ENCODE results near the gene ANXA4. TPM values are rescaled to one million over a fixed set of nuclear protein-coding genes. Genes with fewer than 3 reads are reported as not detected.

The ANXA4 gene
- total RNA-seq, 1 donor from 2014 or later = 250 TPM

DNA sequence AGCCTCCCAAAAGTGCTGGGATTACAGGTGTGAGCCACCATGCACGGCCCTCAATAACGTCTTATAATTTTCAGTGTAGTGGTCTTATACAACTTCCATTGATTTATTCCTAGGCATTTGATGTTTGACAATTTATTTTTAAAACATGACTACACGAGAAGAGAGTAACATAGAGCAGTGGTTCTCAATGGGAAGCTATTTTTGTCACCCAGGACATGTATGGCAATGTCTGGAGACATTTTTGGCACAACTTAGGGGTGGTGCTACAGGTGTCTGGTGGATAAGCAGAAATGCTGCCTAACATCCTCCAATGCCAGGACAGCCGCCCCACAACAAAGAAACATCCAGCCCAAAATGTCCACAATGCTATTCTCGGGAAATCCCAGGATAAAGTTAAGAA lies 12.7 kb upstream of the ANXA4 start:
- Mint-ChIP-seq H3K27me3 (no peaks in the 10 kb centered on the region), H3K36me3 (ENCODE audit: insufficient read depth) (no peaks in the 10 kb centered on the region), H3K27ac (no peak overlapping the region), H3K4me3 (ENCODE audit: low read depth) (no peak overlapping the region), H3K9me3 (ENCODE audit: low read depth) (no peaks in the 10 kb centered on the region), H3K4me1 (ENCODE audit: low read depth) (peaks cover 30% of the 10 kb centered on the region)
- TF ChIP-seq, protein P1, sequence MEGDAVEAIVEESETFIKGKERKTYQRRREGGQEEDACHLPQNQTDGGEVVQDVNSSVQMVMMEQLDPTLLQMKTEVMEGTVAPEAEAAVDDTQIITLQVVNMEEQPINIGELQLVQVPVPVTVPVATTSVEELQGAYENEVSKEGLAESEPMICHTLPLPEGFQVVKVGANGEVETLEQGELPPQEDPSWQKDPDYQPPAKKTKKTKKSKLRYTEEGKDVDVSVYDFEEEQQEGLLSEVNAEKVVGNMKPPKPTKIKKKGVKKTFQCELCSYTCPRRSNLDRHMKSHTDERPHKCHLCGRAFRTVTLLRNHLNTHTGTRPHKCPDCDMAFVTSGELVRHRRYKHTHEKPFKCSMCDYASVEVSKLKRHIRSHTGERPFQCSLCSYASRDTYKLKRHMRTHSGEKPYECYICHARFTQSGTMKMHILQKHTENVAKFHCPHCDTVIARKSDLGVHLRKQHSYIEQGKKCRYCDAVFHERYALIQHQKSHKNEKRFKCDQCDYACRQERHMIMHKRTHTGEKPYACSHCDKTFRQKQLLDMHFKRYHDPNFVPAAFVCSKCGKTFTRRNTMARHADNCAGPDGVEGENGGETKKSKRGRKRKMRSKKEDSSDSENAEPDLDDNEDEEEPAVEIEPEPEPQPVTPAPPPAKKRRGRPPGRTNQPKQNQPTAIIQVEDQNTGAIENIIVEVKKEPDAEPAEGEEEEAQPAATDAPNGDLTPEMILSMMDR (IDR thresholded peaks at IDR 0.05; ENCODE audit: unreplicated experiment) = no peak
- no peak for DNase-seq (ENCODE audit: low spot score, unreplicated experiment)

- TF ChIP-seq, protein P1 (IDR thresholded peaks at IDR 0.05; ENCODE audit: unreplicated experiment) = no peak
- no peaks in the 10 kb centered on the region for H3K27me3 Mint-ChIP-seq
- H3K9me3 Mint-ChIP-seq (ENCODE audit: low read depth) = no peaks in the 10 kb centered on the region
- H3K4me1 Mint-ChIP-seq (ENCODE audit: low read depth) = peaks cover 31% of the 10 kb centered on the region
- H3K4me3 Mint-ChIP-seq (ENCODE audit: low read depth) = no peak overlapping the region
- H3K36me3 Mint-ChIP-seq (ENCODE audit: insufficient read depth) = no peaks in the 10 kb centered on the region
- DNase-seq (ENCODE audit: low spot score, unreplicated experiment) = no peak
- H3K27ac Mint-ChIP-seq = no peak overlapping the region
Measured at GRCh38 chr2:69729781-69730180, 12.2 kb upstream of the ANXA4 start.

GRCh38 chr2:69731147-69731970 lies 10.6 kb upstream of the ANXA4 start:
- Mint-ChIP-seq H3K4me1 (ENCODE audit: low read depth) (peaks cover 29% of the 10 kb centered on the region), H3K27me3 (no peaks in the 10 kb centered on the region), H3K36me3 (ENCODE audit: insufficient read depth) (no peaks in the 10 kb centered on the region), H3K27ac (no peak overlapping the region), H3K9me3 (ENCODE audit: low read depth) (no peaks in the 10 kb centered on the region), H3K4me3 (ENCODE audit: low read depth) (no peak overlapping the region)
- DNase-seq (ENCODE audit: low spot score, unreplicated experiment) = no peak
- TF ChIP-seq, protein P1 (IDR thresholded peaks at IDR 0.05; ENCODE audit: unreplicated experiment) = no peak

DNA sequence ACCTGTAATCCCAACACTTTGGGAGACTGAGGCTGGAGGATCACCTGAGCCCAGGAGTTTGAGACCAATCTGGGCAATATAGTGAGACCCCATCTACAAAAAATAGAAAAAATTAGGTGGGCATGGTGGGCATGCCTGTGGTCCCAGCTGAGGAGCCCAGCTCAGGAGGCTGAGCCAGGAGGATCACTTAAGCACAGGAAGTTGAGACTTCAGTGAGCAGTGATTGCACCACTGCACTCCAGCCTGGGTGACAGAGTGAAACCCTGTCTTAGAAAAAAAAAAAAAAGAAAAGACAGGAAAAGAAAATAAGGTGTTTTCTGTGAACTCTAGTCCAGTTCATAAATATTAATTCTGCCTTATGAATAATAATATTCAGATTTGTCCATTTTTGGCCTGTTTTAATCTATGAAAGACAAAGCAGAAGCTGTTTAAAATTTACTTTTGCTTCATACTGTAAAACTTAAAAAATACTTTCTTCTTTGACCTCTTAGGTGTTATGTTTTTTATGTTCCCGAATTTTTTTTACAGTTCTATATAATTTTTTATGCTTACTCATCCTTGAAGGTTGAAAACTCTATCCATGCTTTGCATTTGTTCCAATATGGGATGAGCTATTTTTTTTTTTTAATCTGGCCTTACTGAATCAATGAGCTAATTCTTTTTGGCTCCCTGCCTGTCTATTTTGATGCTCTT lies 8.4 kb upstream of the ANXA4 start:
- H3K4me1 Mint-ChIP-seq (ENCODE audit: low read depth) = peaks cover 31% of the 10 kb centered on the region
- H3K27me3 Mint-ChIP-seq = no peaks in the 10 kb centered on the region
- no peak overlapping the region for H3K4me3 Mint-ChIP-seq (ENCODE audit: low read depth)
- TF ChIP-seq, protein P1 (IDR thresholded peaks at IDR 0.05; ENCODE audit: unreplicated experiment) = no peak
- no peak overlapping the region for H3K27ac Mint-ChIP-seq
- peaks cover 5% of the 10 kb centered on the region for H3K9me3 Mint-ChIP-seq (ENCODE audit: low read depth)
- DNase-seq (ENCODE audit: low spot score, unreplicated experiment) = no peak
- H3K36me3 Mint-ChIP-seq (ENCODE audit: insufficient read depth) = peaks cover 1% of the 10 kb centered on the region

DNA sequence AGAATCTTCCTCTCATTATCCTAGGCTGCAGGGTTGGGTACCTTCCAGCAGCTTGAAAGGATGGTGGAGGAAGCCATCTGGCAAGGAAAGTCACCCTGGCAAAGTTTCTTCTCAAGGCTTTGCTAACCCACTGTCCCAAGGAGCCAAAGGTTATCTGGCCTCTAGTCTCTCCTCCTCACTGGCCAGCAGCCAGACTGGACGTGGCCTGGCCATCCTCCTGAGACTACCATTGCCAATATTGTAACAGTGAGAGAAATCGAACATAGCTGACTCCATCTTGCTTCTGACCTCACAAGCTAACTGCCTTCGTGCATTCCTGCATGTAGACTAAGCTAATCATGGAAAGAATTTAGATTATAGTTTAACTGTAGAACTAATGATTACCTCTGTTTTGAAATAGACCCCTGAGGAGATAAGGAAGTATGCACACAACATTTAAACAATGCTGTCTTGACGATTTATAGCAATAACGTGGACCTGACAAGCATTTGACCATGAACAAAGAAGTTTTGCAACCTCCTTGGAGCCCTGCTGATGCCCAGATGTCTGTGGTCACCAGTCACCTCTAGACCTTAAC lies 7.8 kb upstream of the ANXA4 start:
- Mint-ChIP-seq H3K4me3 (ENCODE audit: low read depth) (no peak overlapping the region), H3K4me1 (ENCODE audit: low read depth) (peaks cover 28% of the 10 kb centered on the region), H3K36me3 (ENCODE audit: insufficient read depth) (peaks cover 1% of the 10 kb centered on the region), H3K9me3 (ENCODE audit: low read depth) (peaks cover 5% of the 10 kb centered on the region), H3K27ac (peak overlapping the region; percentile 91), H3K27me3 (no peaks in the 10 kb centered on the region)
- DNase-seq (ENCODE audit: low spot score, unreplicated experiment) = no peak
- TF ChIP-seq, protein P1 (IDR thresholded peaks at IDR 0.05; ENCODE audit: unreplicated experiment) = no peak
